ENCODE measurements around the gene RBM10. TPM values are rescaled to one million over a fixed set of nuclear protein-coding genes. Genes with fewer than 3 reads are reported as not detected.

RBM10 gene
- total RNA-seq, 1 experiment from 2014 or later: 55.8 TPM

DNA sequence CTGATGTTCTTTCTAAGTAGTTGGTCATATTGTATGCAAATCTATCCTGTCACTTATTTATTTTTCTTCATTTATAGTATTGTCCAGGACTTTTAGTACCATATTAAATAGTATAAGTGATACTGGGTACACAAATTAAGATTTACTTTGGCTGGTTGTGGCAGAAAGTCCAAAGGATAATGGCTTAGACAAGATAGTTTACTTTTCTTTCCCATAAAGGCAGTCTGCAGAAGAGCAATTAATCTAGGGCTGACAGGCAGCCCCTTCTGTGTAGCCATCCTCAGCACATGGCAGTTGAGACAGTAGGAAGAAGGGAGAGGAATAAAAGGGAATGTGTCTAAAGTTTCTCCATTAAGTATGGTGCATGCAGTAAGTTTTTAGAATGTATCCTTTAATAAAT is 6.4 kb downstream of the RBM10 start:
- no peak overlapping the region for H3K18ac ChIP-seq (ENCODE audit: insufficient read length, low read depth, low read length)
- H3K4me1 ChIP-seq (ENCODE audit: insufficient read depth, low read length): no peaks in the 10 kb centered on the region; the same call in 1 of the 2 replicates
- no peak overlapping the region for H2BK12ac ChIP-seq (ENCODE audit: insufficient read length, low read depth, low read length)
- H2AK5ac ChIP-seq (ENCODE audit: insufficient read length, low read length): no peak overlapping the region
- no peak overlapping the region for H4K8ac ChIP-seq (replicated peaks; ENCODE audit: insufficient read length, low read depth, low read length)
- H3K4me2 ChIP-seq (ENCODE audit: insufficient read depth, insufficient read length, low read length): no peak overlapping the region
- peaks cover 15% of the 10 kb centered on the region for H3K79me2 ChIP-seq (ENCODE audit: insufficient read depth, low read length)
- Mint-ChIP-seq H3K4me3 (no peak overlapping the region), H3K4me1 (peaks cover 6 to 7% of the 10 kb centered on the region in 2 experiments; a peak in 3 of 4 replicates), H3K36me3 (ENCODE audit: insufficient read depth in 1 of 3, low read depth in 3 of 3) (peaks cover 21 to 37% (median 32%) of the 10 kb centered on the region in 3 experiments), H3K9me3 (peaks cover 46 to 58% of the 10 kb centered on the region in 2 experiments), H3K27me3 (ENCODE audit: low read depth) (no peaks in the 10 kb centered on the region), H3K27ac (peak overlapping the region in 1 of 3 experiments; percentile 90; a peak in 1 of 7 replicates)
- no peak overlapping the region for H3K4ac ChIP-seq (ENCODE audit: low read depth, low read length)
- H3K79me1 ChIP-seq (ENCODE audit: insufficient read depth, low read depth, low read length, poor library complexity, severe bottlenecking): no peaks in the 10 kb centered on the region
- H3K27ac ChIP-seq (ENCODE audit: insufficient read length, low read depth, low read length): no peak overlapping the region
- H3K9ac ChIP-seq (ENCODE audit: extremely low read depth, insufficient read length, low read length): no peak overlapping the region
- no peak overlapping the region for H2BK5ac ChIP-seq (ENCODE audit: insufficient read length, low read length)
- H3K9me3 ChIP-seq (ENCODE audit: control insufficient read depth, low read depth, low read length): no peaks in the 10 kb centered on the region
- no peak overlapping the region for H3T11ph ChIP-seq (ENCODE audit: low read length)
- no peak for DNase-seq
- H3K14ac ChIP-seq (ENCODE audit: insufficient read depth, low read length): no peak overlapping the region
- no peak overlapping the region for H2BK20ac ChIP-seq (ENCODE audit: low read depth, low read length, poor library complexity, severe bottlenecking)
- H2AFZ ChIP-seq (ENCODE audit: low read length): no peak overlapping the region
- no peaks in the 10 kb centered on the region for H4K20me1 ChIP-seq (ENCODE audit: control insufficient read depth, insufficient read depth, insufficient read length)
- H3K27me3 ChIP-seq (ENCODE audit: insufficient read depth, low read length): no peaks in the 10 kb centered on the region
- TF ChIP-seq, protein P1, sequence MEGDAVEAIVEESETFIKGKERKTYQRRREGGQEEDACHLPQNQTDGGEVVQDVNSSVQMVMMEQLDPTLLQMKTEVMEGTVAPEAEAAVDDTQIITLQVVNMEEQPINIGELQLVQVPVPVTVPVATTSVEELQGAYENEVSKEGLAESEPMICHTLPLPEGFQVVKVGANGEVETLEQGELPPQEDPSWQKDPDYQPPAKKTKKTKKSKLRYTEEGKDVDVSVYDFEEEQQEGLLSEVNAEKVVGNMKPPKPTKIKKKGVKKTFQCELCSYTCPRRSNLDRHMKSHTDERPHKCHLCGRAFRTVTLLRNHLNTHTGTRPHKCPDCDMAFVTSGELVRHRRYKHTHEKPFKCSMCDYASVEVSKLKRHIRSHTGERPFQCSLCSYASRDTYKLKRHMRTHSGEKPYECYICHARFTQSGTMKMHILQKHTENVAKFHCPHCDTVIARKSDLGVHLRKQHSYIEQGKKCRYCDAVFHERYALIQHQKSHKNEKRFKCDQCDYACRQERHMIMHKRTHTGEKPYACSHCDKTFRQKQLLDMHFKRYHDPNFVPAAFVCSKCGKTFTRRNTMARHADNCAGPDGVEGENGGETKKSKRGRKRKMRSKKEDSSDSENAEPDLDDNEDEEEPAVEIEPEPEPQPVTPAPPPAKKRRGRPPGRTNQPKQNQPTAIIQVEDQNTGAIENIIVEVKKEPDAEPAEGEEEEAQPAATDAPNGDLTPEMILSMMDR (conservative IDR thresholded peaks at IDR 0.05): no peak
- no peak overlapping the region for H4K91ac ChIP-seq (ENCODE audit: insufficient read length, low read depth, low read length)
- H4K5ac ChIP-seq (ENCODE audit: insufficient read length, low read depth, low read length): no peak overlapping the region
- no peak overlapping the region for H2BK120ac ChIP-seq (ENCODE audit: low read depth, low read length, poor library complexity, severe bottlenecking)
- no peak overlapping the region for H3K23ac ChIP-seq (ENCODE audit: insufficient read length, low read depth, low read length)
- no peak overlapping the region for H2BK15ac ChIP-seq (ENCODE audit: low read depth, low read length)
- H3K23me2 ChIP-seq (ENCODE audit: insufficient read length, low read depth, low read length, poor library complexity, severe bottlenecking): no peaks in the 10 kb centered on the region
- no peak overlapping the region for H3K56ac ChIP-seq (ENCODE audit: insufficient read length, low read depth, low read length)
